ENCODE results near the gene PEX14. TPM values are rescaled to one million over a fixed set of nuclear protein-coding genes. Genes with fewer than 3 reads are reported as not detected.

PEX14 gene
- total RNA-seq, 2 experiments from 2014 or later, result 13.3 to 14.8 TPM

GRCh38 chr1:10597492-10598388, 123.0 kb downstream of the PEX14 start:
- no peak for DNase-seq
- Mint-ChIP-seq H3K36me3 (ENCODE audit: low read depth) (peaks cover 36% of the 10 kb centered on the region), H3K27ac (no peak overlapping the region), H3K4me3 (no peak overlapping the region), H3K4me1 (ENCODE audit: low read depth) (no peaks in the 10 kb centered on the region), H3K9me3 (no peaks in the 10 kb centered on the region), H3K27me3 (no peaks in the 10 kb centered on the region)
- H3K36me3 ChIP-seq (ENCODE audit: insufficient read depth, low read length), result peaks cover 4% of the 10 kb centered on the region
- no peaks in the 10 kb centered on the region for H3K4me1 ChIP-seq (ENCODE audit: insufficient read depth, low read length)
- no peak overlapping the region for H3K4me3 ChIP-seq (ENCODE audit: low read length)
- TF ChIP-seq CTCF (IDR thresholded peaks at IDR 0.05), result no peak
- H3K27ac ChIP-seq (ENCODE audit: low read depth in 1 of 2, low read length in 2 of 2), result no peak overlapping the region
- no peaks in the 10 kb centered on the region for H3K9me3 ChIP-seq (ENCODE audit: control insufficient read depth in 1 of 2, insufficient read depth in 1 of 2, low read length in 2 of 2)
- ATAC-seq (ENCODE audit: poor library complexity), result no peak
- H3K27me3 ChIP-seq (ENCODE audit: control insufficient read depth in 1 of 2, insufficient read depth in 2 of 2, low read length in 2 of 2), result no peaks in the 10 kb centered on the region
- POLR2A ChIA-PET, result no interaction called here
- CTCF ChIA-PET, result no interaction called here
- intact Hi-C loops (cut with DNase I, micrococcal nuclease), result no loop called here

- ATAC-seq (ENCODE audit: poor library complexity) (no peak), DNase-seq (no peak)
- H3K4me1 ChIP-seq (ENCODE audit: insufficient read depth, low read length), result no peaks in the 10 kb centered on the region
- H3K27ac ChIP-seq (ENCODE audit: low read depth in 1 of 2, low read length in 2 of 2), result no peak overlapping the region
- H3K36me3 ChIP-seq (ENCODE audit: insufficient read depth, low read length), result peaks cover 4% of the 10 kb centered on the region
- POLR2A ChIA-PET, result no interaction called here
- Mint-ChIP-seq H3K36me3 (ENCODE audit: low read depth) (peaks cover 42% of the 10 kb centered on the region), H3K4me1 (ENCODE audit: low read depth) (no peaks in the 10 kb centered on the region), H3K27ac (no peak overlapping the region), H3K4me3 (no peak overlapping the region), H3K9me3 (no peaks in the 10 kb centered on the region), H3K27me3 (no peaks in the 10 kb centered on the region)
- TF ChIP-seq CTCF (IDR thresholded peaks at IDR 0.05), result no peak
- H3K9me3 ChIP-seq (ENCODE audit: control insufficient read depth in 1 of 2, insufficient read depth in 1 of 2, low read length in 2 of 2), result no peaks in the 10 kb centered on the region
- intact Hi-C loops (cut with DNase I, micrococcal nuclease), result no loop called here
- no peak overlapping the region for H3K4me3 ChIP-seq (ENCODE audit: low read length)
- H3K27me3 ChIP-seq (ENCODE audit: control insufficient read depth in 1 of 2, insufficient read depth in 2 of 2, low read length in 2 of 2), result no peaks in the 10 kb centered on the region
- CTCF ChIA-PET, result no interaction called here
Observed at GRCh38 chr1:10598389-10598702, 123.6 kb downstream of the PEX14 start.

DNA sequence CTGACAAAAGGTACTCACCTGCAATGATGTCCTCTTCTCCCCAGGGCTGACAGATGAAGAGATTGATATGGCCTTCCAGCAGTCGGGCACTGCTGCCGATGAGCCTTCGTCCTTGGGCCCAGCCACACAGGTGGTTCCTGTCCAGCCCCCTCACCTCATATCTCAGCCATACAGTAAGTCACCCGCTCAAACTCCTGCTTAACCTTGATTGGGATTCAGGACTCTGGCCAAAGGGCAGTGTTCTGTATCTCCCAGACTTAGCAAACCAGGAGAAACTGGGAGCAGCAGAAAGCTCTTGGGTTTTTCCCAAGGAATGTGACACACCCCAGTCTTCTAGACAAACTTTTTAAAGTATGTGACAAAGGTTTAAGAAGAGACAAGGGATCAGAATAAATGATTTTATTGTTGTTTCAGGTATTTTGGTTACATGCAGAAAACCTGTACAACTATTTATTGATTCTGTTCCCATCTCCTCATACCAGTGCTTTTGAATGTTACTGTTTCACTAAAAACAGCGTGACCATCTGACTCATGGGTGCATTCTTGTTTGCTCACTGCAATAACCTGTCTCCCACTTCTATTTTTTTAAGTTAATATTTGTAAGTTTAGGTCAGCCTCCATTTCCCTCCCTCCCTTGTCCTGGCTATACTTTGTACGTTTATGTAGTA, 124.6 kb downstream of the PEX14 start:
- H3K4me1 Mint-ChIP-seq (ENCODE audit: low read depth), result no peaks in the 10 kb centered on the region
- H3K27me3 Mint-ChIP-seq, result no peaks in the 10 kb centered on the region
- Histone ChIP-seq H3K4me3 (ENCODE audit: low read length) (no peak overlapping the region), H3K36me3 (ENCODE audit: insufficient read depth, low read length) (peaks cover 4% of the 10 kb centered on the region), H3K27me3 (ENCODE audit: control insufficient read depth in 1 of 2, insufficient read depth in 2 of 2, low read length in 2 of 2) (no peaks in the 10 kb centered on the region), H3K9me3 (ENCODE audit: control insufficient read depth in 1 of 2, insufficient read depth in 1 of 2, low read length in 2 of 2) (no peaks in the 10 kb centered on the region), H3K27ac (ENCODE audit: low read depth in 1 of 2, low read length in 2 of 2) (no peak overlapping the region), H3K4me1 (ENCODE audit: insufficient read depth, low read length) (no peaks in the 10 kb centered on the region)
- intact Hi-C loops (cut with DNase I, micrococcal nuclease), result no loop called here
- ATAC-seq (ENCODE audit: poor library complexity), result no peak
- no peak for TF ChIP-seq CTCF (IDR thresholded peaks at IDR 0.05)
- POLR2A ChIA-PET, result no interaction called here
- CTCF ChIA-PET, result no interaction called here
- H3K4me3 Mint-ChIP-seq, result no peak overlapping the region
- H3K9me3 Mint-ChIP-seq, result no peaks in the 10 kb centered on the region
- no peak for DNase-seq
- H3K36me3 Mint-ChIP-seq (ENCODE audit: low read depth), result peaks cover 52% of the 10 kb centered on the region
- no peak overlapping the region for H3K27ac Mint-ChIP-seq
